PFSK-1 (cell line): ENCODE results near the gene ZFAND5.

Experiments
- FOXP2 ChIP-seq: optimal IDR thresholded peaks from 2 replicates; pipeline ENCODE3; 2011; ENCODE audit warnings: borderline replicate concordance, control low read depth, inconsistent platforms; ENCODE audit not compliant: insufficient read depth; ENCODE audit errors: extremely low read length, extremely low read depth
- POLR2AphosphoS5 ChIP-seq: IDR thresholded peaks from 2 replicates; pipeline ENCODE4 v1.6.1; 2012; ENCODE audit warnings: low read depth, mild to moderate bottlenecking, control low read depth, low read length, moderate library complexity
- SIN3A ChIP-seq: IDR thresholded peaks from 2 replicates; pipeline ENCODE4 v1.6.1; 2012; ENCODE audit warnings: mild to moderate bottlenecking, low read length, moderate library complexity, borderline replicate concordance; ENCODE audit not compliant: insufficient read depth
- TAF1 ChIP-seq: IDR thresholded peaks from 2 replicates; pipeline ENCODE4 v1.6.1; 2012; ENCODE audit warnings: low read length, control low read depth, borderline replicate concordance; ENCODE audit not compliant: insufficient read depth
- TF ChIP-seq, protein P1 (sequence below), 2 experiments: IDR thresholded peaks; 2 replicates each; pipeline versions ENCODE4 v1.6.1 to v1.8.0; 2011 to 2012; ENCODE audit warnings: low read depth in 2 of 2, low read length in 2 of 2, control low read depth in 1 of 2, inconsistent platforms in 1 of 2, mild to moderate bottlenecking in 1 of 2, moderate library complexity in 1 of 2; ENCODE audit not compliant: insufficient read depth in 1 of 2

Gene ZFAND5

DNA sequence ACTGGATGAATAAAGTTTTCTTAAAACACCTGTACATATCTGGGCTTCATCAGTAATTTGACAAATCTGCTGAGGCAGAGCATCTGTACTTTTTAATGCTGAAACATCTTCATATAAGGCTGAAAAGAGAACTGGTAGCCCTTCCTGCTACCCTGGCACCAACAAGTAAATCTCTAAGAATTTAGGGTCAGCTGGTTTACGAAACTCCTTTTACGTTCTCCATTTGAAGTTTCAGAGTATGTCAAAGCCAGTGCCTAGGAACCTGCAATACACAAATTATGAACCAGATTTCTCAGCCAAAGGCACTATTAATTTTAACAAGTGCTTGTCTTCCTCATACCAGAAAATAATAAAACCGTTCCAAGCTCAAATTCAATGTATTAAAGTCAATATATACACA is 3.8 kb downstream of the ZFAND5 start:
- TF ChIP-seq SIN3A (no peak), POLR2AphosphoS5 (no peak)

DNA sequence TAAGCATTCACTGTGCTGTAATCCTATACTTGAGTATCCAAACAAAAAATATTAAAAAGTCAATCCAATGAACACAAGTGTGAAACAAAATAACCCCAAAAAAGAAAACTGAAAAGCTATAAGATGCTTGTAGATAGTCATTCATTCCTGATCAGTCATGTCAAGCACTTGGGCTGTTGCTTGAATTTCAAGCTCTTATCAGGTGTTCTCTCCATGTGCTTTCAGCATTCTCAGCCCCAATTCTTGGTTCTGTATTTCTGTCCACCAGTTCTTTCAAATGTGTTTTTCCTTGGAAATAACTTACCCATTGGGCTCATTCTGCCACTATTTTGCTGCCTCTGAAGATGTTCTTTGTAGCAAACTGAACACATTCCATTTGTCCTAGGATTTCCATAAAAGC is 4.7 kb downstream of the ZFAND5 start:
- TF ChIP-seq, protein P1, sequence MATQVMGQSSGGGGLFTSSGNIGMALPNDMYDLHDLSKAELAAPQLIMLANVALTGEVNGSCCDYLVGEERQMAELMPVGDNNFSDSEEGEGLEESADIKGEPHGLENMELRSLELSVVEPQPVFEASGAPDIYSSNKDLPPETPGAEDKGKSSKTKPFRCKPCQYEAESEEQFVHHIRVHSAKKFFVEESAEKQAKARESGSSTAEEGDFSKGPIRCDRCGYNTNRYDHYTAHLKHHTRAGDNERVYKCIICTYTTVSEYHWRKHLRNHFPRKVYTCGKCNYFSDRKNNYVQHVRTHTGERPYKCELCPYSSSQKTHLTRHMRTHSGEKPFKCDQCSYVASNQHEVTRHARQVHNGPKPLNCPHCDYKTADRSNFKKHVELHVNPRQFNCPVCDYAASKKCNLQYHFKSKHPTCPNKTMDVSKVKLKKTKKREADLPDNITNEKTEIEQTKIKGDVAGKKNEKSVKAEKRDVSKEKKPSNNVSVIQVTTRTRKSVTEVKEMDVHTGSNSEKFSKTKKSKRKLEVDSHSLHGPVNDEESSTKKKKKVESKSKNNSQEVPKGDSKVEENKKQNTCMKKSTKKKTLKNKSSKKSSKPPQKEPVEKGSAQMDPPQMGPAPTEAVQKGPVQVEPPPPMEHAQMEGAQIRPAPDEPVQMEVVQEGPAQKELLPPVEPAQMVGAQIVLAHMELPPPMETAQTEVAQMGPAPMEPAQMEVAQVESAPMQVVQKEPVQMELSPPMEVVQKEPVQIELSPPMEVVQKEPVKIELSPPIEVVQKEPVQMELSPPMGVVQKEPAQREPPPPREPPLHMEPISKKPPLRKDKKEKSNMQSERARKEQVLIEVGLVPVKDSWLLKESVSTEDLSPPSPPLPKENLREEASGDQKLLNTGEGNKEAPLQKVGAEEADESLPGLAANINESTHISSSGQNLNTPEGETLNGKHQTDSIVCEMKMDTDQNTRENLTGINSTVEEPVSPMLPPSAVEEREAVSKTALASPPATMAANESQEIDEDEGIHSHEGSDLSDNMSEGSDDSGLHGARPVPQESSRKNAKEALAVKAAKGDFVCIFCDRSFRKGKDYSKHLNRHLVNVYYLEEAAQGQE (IDR thresholded peaks at IDR 0.05; ENCODE audit: insufficient read depth in 1 of 2, low read depth in 2 of 2, low read length in 2 of 2), result no peak
- TF ChIP-seq POLR2AphosphoS5 (no peak), FOXP2 (no peak)

DNA sequence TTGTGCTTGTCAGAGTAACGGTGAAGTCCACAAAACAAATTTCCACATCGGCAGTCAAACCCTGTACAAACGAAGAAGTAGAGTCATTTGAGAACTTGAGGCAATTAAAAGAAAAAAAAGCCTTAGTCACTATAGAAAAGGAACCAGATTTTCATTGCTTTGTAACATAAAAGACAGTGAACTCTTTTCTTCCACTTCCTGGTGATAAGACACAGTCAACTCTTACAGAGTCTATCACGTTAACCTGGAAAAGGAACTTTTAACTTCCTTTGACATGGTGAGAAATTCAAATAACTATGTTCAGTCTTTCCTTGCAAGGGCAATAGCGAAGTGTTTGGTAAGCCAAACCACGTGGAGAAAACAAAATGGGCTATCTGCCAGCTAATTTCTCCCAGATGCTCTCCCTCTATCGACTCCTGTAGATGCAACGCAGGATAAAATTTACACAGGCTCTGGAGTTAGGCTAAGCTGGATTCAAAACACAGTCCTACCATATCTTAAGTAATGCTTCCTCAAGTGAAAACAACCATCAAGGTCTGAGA is 8.9 kb downstream of the ZFAND5 start:
- TF ChIP-seq SIN3A (no peak), POLR2AphosphoS5 (no peak), TAF1 (no peak), FOXP2 (no peak)
- TF ChIP-seq, protein P1 (IDR thresholded peaks at IDR 0.05; ENCODE audit: insufficient read depth in 1 of 2, low read depth in 2 of 2, low read length in 2 of 2), result no peak

DNA sequence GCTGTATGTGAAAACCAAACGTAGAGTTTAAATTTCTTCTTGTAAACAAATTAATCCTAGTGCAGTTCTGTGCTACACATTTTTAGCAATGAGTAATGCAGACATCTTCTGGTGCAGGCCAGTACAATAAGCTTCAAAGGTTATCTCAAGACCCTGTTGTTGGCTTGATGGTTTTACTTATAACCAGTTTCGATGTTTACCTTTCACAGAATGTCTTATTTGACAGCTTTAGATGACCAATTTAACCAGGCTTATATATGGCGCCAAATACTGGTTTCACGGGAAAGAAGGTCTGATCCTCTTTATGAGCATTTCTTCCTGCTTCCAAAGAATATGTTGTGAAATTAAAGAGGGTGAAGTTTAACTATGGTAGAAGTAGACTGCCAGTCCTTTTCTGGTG is 9.9 kb downstream of the ZFAND5 start:
- TF ChIP-seq, protein P1 (IDR thresholded peaks at IDR 0.05; ENCODE audit: insufficient read depth in 1 of 2, low read depth in 2 of 2, low read length in 2 of 2), result no peak
- TF ChIP-seq SIN3A, result no peak
- no peak for TF ChIP-seq POLR2AphosphoS5
- no peak for TF ChIP-seq FOXP2

DNA sequence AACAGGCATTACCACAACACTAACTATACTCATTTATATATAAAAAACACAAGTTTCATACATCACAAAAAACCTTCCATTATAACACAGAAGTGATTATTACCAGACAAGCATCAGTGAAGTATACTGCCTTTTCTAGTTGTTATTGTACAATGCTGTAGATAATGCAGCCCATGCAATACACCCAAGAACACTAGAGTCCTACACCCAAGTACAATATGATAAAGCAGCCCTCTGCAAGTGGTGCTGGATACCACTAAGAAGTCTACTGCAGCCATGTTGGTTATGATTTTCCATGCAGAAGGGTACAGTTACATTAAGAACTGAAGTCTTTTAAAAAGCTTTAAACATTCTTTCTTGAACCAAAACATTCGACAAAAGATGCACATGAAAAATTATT is 10.3 kb downstream of the ZFAND5 start:
- TF ChIP-seq FOXP2 (no peak), POLR2AphosphoS5 (no peak), TAF1 (no peak), SIN3A (no peak)
- TF ChIP-seq, protein P1 (IDR thresholded peaks at IDR 0.05; ENCODE audit: insufficient read depth in 1 of 2, low read depth in 2 of 2, low read length in 2 of 2), result no peak
